H1 (cell line): ENCODE measurements around the gene SLC31A2. TPM values are rescaled to one million over a fixed set of nuclear protein-coding genes. Genes with fewer than 3 reads are reported as not detected.

Experiments used
- CTCF ChIA-PET: fragments of 300-600 bp; sonication (Branson Sonifier 250); formaldehyde crosslinking; loops from one replicate; lab custom pipeline; 2021; ENCODE audit not compliant: partially characterized antibody; lab: Charles Lee
- POLR2A ChIA-PET: fragments of 300-600 bp; sonication (Branson Sonifier 250); formaldehyde crosslinking; loops from one replicate; lab custom pipeline; 2021; ENCODE audit warnings: inconsistent platforms; ENCODE audit not compliant: partially characterized antibody; lab: Charles Lee
- DNase-seq, 2 experiments: peaks; one replicate each; pipeline versions ENCODE4 v3.0.0 to v3.0.0-alpha.2; 2010 to 2022; ENCODE audit warnings: low spot score in 2 of 2, low read depth in 1 of 2, mixed read lengths in 1 of 2
- FAIRE-seq: peaks from 2 replicates; lab custom pipeline; 2011; peaks lifted over from hg19 to GRCh38; lab: Jason Lieb, UNC
- H2AFZ ChIP-seq: 2 replicates; pipeline ENCODE4 v1.8.1; 2012; ENCODE audit warnings: low read length, inconsistent platforms
- H2AK5ac ChIP-seq: 2 replicates; pipeline ENCODE4 v1.6.1; 2013; ENCODE audit warnings: low read depth, low read length
- H2BK120ac ChIP-seq: replicated peaks from 2 replicates; pipeline ENCODE3; 2013; ENCODE audit warnings: low read depth, low read length, inconsistent platforms
- H2BK12ac ChIP-seq: 2 replicates; pipeline ENCODE4 v1.6.1; 2013; ENCODE audit warnings: low read depth, low read length
- H2BK15ac ChIP-seq: 2 replicates; pipeline ENCODE4 v1.6.1; 2013; ENCODE audit warnings: low read length
- H2BK20ac ChIP-seq: 2 replicates; pipeline ENCODE4 v1.6.1; 2013; ENCODE audit warnings: low read length
- H2BK5ac ChIP-seq: 2 replicates; pipeline ENCODE4 v1.6.1; 2013; ENCODE audit warnings: low read depth, low read length
- H3K14ac ChIP-seq: 2 replicates; pipeline ENCODE4 v1.6.1; 2013; ENCODE audit warnings: inconsistent platforms; ENCODE audit not compliant: insufficient read length
- H3K18ac ChIP-seq: 2 replicates; pipeline ENCODE4 v1.6.1; 2013; ENCODE audit warnings: low read length; ENCODE audit errors: extremely low read depth
- H3K23ac ChIP-seq: 2 replicates; pipeline ENCODE4 v1.6.1; 2013; ENCODE audit warnings: inconsistent platforms; ENCODE audit not compliant: insufficient read length
- H3K23me2 ChIP-seq: 2 replicates; pipeline ENCODE4 v1.6.1; 2013; ENCODE audit warnings: low read depth, low read length
- H3K27ac ChIP-seq: 2 replicates; pipeline ENCODE4 v1.6.1; 2011; ENCODE audit warnings: low read depth, low read length, inconsistent platforms
- H3K27me3 ChIP-seq, 4 experiments: replicated peaks in 1 of 4; 1 replicate in 1 of 4; 2 replicates in 3 of 4; pipeline versions ENCODE4 v1.6.1 to v1.8.1; 2011 to 2013; ENCODE audit warnings: low read length in 3 of 4, mild to moderate bottlenecking in 3 of 4, inconsistent platforms in 2 of 4, mixed read lengths in 2 of 4, moderate library complexity in 1 of 4; ENCODE audit not compliant: control insufficient read depth in 3 of 4, insufficient read depth in 3 of 4; ENCODE audit errors: extremely low read depth in 1 of 4
- H3K36me3 ChIP-seq, 4 experiments: 2 replicates each; pipeline versions ENCODE4 v1.6.1 to v1.8.1; 2011 to 2013; ENCODE audit warnings: mild to moderate bottlenecking in 4 of 4, low read length in 3 of 4, moderate library complexity in 2 of 4, control low read depth in 1 of 4, inconsistent platforms in 1 of 4; ENCODE audit not compliant: insufficient read depth in 4 of 4, control insufficient read depth in 2 of 4
- H3K4ac ChIP-seq: replicated peaks from 2 replicates; pipeline ENCODE3; 2013; ENCODE audit warnings: low read length, low read depth, mixed read lengths, inconsistent platforms; ENCODE audit not compliant: insufficient read length
- H3K4me1 ChIP-seq, 4 experiments: replicated peaks in 1 of 4; 1 replicate in 1 of 4; 2 replicates in 3 of 4; pipeline versions ENCODE4 v1.6.1 to v1.8.1; 2011 to 2013; ENCODE audit warnings: low read length in 3 of 4, inconsistent platforms in 2 of 4, mixed read lengths in 1 of 4; ENCODE audit not compliant: insufficient read depth in 4 of 4, control insufficient read depth in 3 of 4
- H3K4me2 ChIP-seq, 2 experiments: 2 replicates each; pipeline versions ENCODE4 v1.6.1 to v1.8.1; 2011 to 2013; ENCODE audit warnings: low read depth in 2 of 2, low read length in 2 of 2, control low read depth in 1 of 2, inconsistent platforms in 1 of 2, mild to moderate bottlenecking in 1 of 2; ENCODE audit not compliant: insufficient read depth in 1 of 2
- H3K4me3 ChIP-seq, 4 experiments: fragments of 200-600, 300-600 bp in 1 of 4; sonication (generic), shearing (Covaris generic), sonication (Bioruptor Twin) in 1 of 4; 2 replicates each; pipeline versions ENCODE4 v1.5.1 to v1.8.1; 2011 to 2016; ENCODE audit warnings: low read length in 4 of 4, low read depth in 3 of 4, control low read depth in 2 of 4, inconsistent platforms in 2 of 4, mild to moderate bottlenecking in 2 of 4, mixed read lengths in 1 of 4, moderate library complexity in 1 of 4; ENCODE audit not compliant: insufficient read depth in 2 of 4; ENCODE audit errors: extremely low read depth in 1 of 4
- H3K56ac ChIP-seq: replicated peaks from 2 replicates; pipeline ENCODE3; 2013; ENCODE audit warnings: low read depth, mild to moderate bottlenecking, mixed read lengths, low read length, inconsistent platforms; ENCODE audit not compliant: insufficient read length
- H3K79me1 ChIP-seq: 2 replicates; pipeline ENCODE4 v1.6.1; 2013; ENCODE audit warnings: low read depth, low read length, control low read depth
- H3K79me2 ChIP-seq, 2 experiments: 2 replicates each; pipeline versions ENCODE4 v1.6.1 to v1.8.1; 2012 to 2013; ENCODE audit warnings: low read length in 2 of 2, mild to moderate bottlenecking in 2 of 2, inconsistent platforms in 1 of 2; ENCODE audit not compliant: insufficient read depth in 2 of 2, control insufficient read depth in 1 of 2
- H3K9ac ChIP-seq, 4 experiments: replicated peaks in 1 of 4; 1 replicate in 1 of 4; 2 replicates in 3 of 4; pipeline versions ENCODE4 v1.6.1 to v1.8.1; 2011 to 2013; ENCODE audit warnings: low read depth in 3 of 4, low read length in 3 of 4, control low read depth in 2 of 4, mild to moderate bottlenecking in 2 of 4, moderate library complexity in 2 of 4, inconsistent platforms in 1 of 4; ENCODE audit errors: extremely low read depth in 1 of 4
- H3K9me3 ChIP-seq, 2 experiments: 2 replicates each; pipeline versions ENCODE4 v1.6.1 to v1.8.1; 2012 to 2013; ENCODE audit warnings: mild to moderate bottlenecking in 2 of 2, moderate library complexity in 2 of 2, control low read depth in 1 of 2, inconsistent platforms in 1 of 2, low read depth in 1 of 2, low read length in 1 of 2, mixed read lengths in 1 of 2; ENCODE audit not compliant: insufficient read depth in 2 of 2
- H4K20me1 ChIP-seq, 2 experiments: replicated peaks in 1 of 2; 2 replicates each; pipeline versions ENCODE3 to v1.8.1; 2011 to 2013; ENCODE audit warnings: inconsistent platforms in 2 of 2, low read length in 2 of 2, mild to moderate bottlenecking in 1 of 2; ENCODE audit not compliant: insufficient read depth in 2 of 2, control insufficient read depth in 1 of 2
- H4K5ac ChIP-seq: 2 replicates; pipeline ENCODE4 v1.6.1; 2013; ENCODE audit warnings: low read length, low read depth, mixed read lengths, inconsistent platforms; ENCODE audit not compliant: insufficient read length
- H4K8ac ChIP-seq: 2 replicates; pipeline ENCODE4 v1.8.0; 2013; ENCODE audit warnings: mild to moderate bottlenecking, moderate library complexity, low read length, inconsistent platforms; ENCODE audit not compliant: insufficient read depth; ENCODE audit errors: extremely low read depth
- H4K91ac ChIP-seq: replicated peaks from 2 replicates; pipeline ENCODE3; 2013; ENCODE audit warnings: low read length, mixed read lengths, inconsistent platforms; ENCODE audit not compliant: insufficient read length
- ASH2L ChIP-seq: fragments of 200-600, 300-600 bp; sonication (generic); IDR thresholded peaks from one replicate; pipeline ENCODE4 v1.7.1; 2017; ENCODE audit warnings: low read length
- CBX8 ChIP-seq: fragments of 300-800, 300-1000 bp; sonication (generic); IDR thresholded peaks from 2 replicates; pipeline ENCODE4 v1.7.1; 2016; ENCODE audit warnings: low read depth, low read length, borderline replicate concordance
- CEBPB ChIP-seq: IDR thresholded peaks from 2 replicates; pipeline ENCODE4 v1.6.1; 2012; ENCODE audit warnings: low read depth, low read length
- CHD2 ChIP-seq: IDR thresholded peaks from 2 replicates; pipeline ENCODE4 v1.6.1; 2012; ENCODE audit warnings: low read length, improper control_type of control experiment
- EGR1 ChIP-seq: IDR thresholded peaks from 2 replicates; pipeline ENCODE4 v1.6.1; 2011; ENCODE audit warnings: low read depth, low read length, borderline replicate concordance
- EZH2 ChIP-seq: fragments of 200-600 bp; sonication (generic); IDR thresholded peaks from 2 replicates; pipeline ENCODE4 v1.7.1; 2012; ENCODE audit warnings: low read depth, mild to moderate bottlenecking, moderate library complexity, low read length, inconsistent platforms; ENCODE audit not compliant: severe bottlenecking
- NRF1 ChIP-seq: IDR thresholded peaks from 2 replicates; pipeline ENCODE4 v1.6.1; 2011; ENCODE audit warnings: mild to moderate bottlenecking, low read depth, low read length, improper control_type of control experiment
- POLR2A ChIP-seq, 2 experiments: IDR thresholded peaks; 1 replicate in 1 of 2; 2 replicates in 1 of 2; pipeline ENCODE4 v1.6.1; 2011; ENCODE audit warnings: low read depth in 2 of 2, low read length in 2 of 2, mild to moderate bottlenecking in 2 of 2; ENCODE audit errors: control extremely low read depth in 1 of 2
- RAD21 ChIP-seq, 2 experiments: IDR thresholded peaks in 1 of 2; conservative IDR thresholded peaks in 1 of 2; 2 replicates each; pipeline ENCODE4 v1.6.1; 2011; ENCODE audit warnings: low read depth in 2 of 2, low read length in 2 of 2, improper control_type of control experiment in 1 of 2, inconsistent platforms in 1 of 2, mild to moderate bottlenecking in 1 of 2, moderate library complexity in 1 of 2
- RNF2 ChIP-seq: fragments of 200-900, 300-1000 bp; sonication (generic); IDR thresholded peaks from 2 replicates; pipeline ENCODE4 v1.7.1; 2016; ENCODE audit warnings: borderline replicate concordance, low read depth, mild to moderate bottlenecking, antibody characterized with exemption, low read length; ENCODE audit not compliant: poor library complexity, severe bottlenecking; ENCODE audit errors: missing control alignments
- SAP30 ChIP-seq: fragments of 300-600 bp; sonication (generic); IDR thresholded peaks from 2 replicates; pipeline ENCODE4 v1.7.1; 2012; ENCODE audit warnings: low read length, moderate library complexity, mild to moderate bottlenecking, inconsistent platforms; ENCODE audit not compliant: insufficient read depth, insufficient replicate concordance
- SIN3A ChIP-seq, 2 experiments: IDR thresholded peaks in 1 of 2; conservative IDR thresholded peaks in 1 of 2; 2 replicates each; pipeline ENCODE4 v1.6.1; 2011 to 2012; ENCODE audit warnings: low read length in 2 of 2, improper control_type of control experiment in 1 of 2, low read depth in 1 of 2, mild to moderate bottlenecking in 1 of 2
- SIX5 ChIP-seq: IDR thresholded peaks from 2 replicates; pipeline ENCODE4 v1.6.1; 2011; ENCODE audit warnings: mild to moderate bottlenecking, low read depth, low read length
- TCF12 ChIP-seq: IDR thresholded peaks from 2 replicates; pipeline ENCODE4 v1.6.1; 2011; ENCODE audit warnings: low read depth, mild to moderate bottlenecking, low read length
- TEAD4 ChIP-seq: IDR thresholded peaks from 2 replicates; pipeline ENCODE4 v1.6.1; 2012; ENCODE audit warnings: low read depth, low read length, inconsistent platforms, mixed read lengths
- YY1 ChIP-seq: IDR thresholded peaks from 2 replicates; pipeline ENCODE4 v1.6.1; 2011; ENCODE audit warnings: low read depth, mild to moderate bottlenecking, low read length
- polyA plus RNA-seq, 7 experiments: library from polyadenylated mRNA; depleted of rRNA in 3 of 7; stranded (reverse) in 5 of 7; unstranded in 2 of 7; fragments of >200 nt in 5 of 7; fragments of 200-250 nt in 2 of 7; gene quantifications; 1 replicate in 5 of 7; 2 replicates in 1 of 7; 4 replicates in 1 of 7; pipeline versions ENCODE4 v1.2.1 to v1.2.3, GENCODE V29; 2011 to 2013; ENCODE audit warnings: missing spikeins in 2 of 7, mixed read lengths in 2 of 7
- total RNA-seq: library from RNA; stranded (reverse); fragmentation: NEBNext Ultra II Directional; extraction: Animal tissue kit (Norgen Biotek cat#: 25700); gene quantifications from 2 replicates; pipeline ENCODE4 v1.2.1, GENCODE V29; 2021

The SLC31A2 gene
- total and polyA plus RNA-seq, 2 of the 8 experiments (the other 6 are each of a cell fraction or from before 2014, with no cell fraction given): 2.0 to 2.9 TPM

DNA sequence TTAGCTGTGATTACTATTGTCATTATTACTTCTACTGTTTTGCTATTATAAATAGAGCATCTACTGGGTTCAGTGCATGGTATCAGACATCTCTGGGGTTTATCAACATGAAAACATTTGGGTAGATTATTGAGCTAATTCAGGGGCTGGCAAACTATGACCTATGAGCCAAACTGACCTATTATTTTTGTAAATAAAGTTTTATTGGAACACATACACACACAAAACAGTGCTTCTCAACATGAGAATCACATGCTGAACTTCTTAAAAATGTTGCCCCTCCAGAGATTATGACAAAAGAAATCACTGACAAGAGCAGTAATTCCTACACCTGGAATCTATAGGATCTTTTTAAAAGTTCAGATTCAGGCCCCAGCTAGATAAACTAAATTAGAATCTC lies 30.4 kb downstream of the SLC31A2 start:
- Histone ChIP-seq H3K23me2 (no peaks in the 10 kb centered on the region), H3K36me3 (peaks cover 2 to 49% (median 33%) of the 10 kb centered on the region in 4 experiments; a peak in 6 of 8 replicates), H4K20me1 (no peaks in the 10 kb centered on the region), H2BK120ac (no peak overlapping the region), H3K4ac (no peak overlapping the region), H3K4me3 (no peak overlapping the region), H4K8ac (no peak overlapping the region), H3K9ac (no peak overlapping the region), H3K18ac (no peak overlapping the region), H2BK5ac (no peak overlapping the region), H2BK15ac (no peak overlapping the region), H3K9me3 (no peaks in the 10 kb centered on the region), H3K79me1 (no peaks in the 10 kb centered on the region), H3K4me2 (no peak overlapping the region), H3K27me3 (no peaks in the 10 kb centered on the region), H2AFZ (no peak overlapping the region), H4K91ac (no peak overlapping the region), H3K23ac (no peak overlapping the region), H3K14ac (no peak overlapping the region), H3K27ac (no peak overlapping the region), H2BK20ac (no peak overlapping the region), H2BK12ac (no peak overlapping the region), H4K5ac (no peak overlapping the region), H3K79me2 (no peaks in the 10 kb centered on the region), H3K56ac (no peak overlapping the region), H3K4me1 (no peaks in the 10 kb centered on the region), H2AK5ac (no peak overlapping the region)
- FAIRE-seq (no peak), DNase-seq (no peak)
- ChIA-PET CTCF (interaction anchor here (0.6 to 1.2 kb wide), 2 partner anchors 19 to 72 kb away, joined by 3 to 5 read pairs; no protein-coding TSS in a partner anchor), POLR2A (no interaction called here)
- no peak for TF ChIP-seq EGR1
- no peak for TF ChIP-seq YY1
- no peak for TF ChIP-seq TCF12
- no peak for TF ChIP-seq CHD2
- TF ChIP-seq ASH2L: no peak
- no peak for TF ChIP-seq CEBPB
- no peak for TF ChIP-seq RAD21 (IDR thresholded peaks at IDR 0.05 in 1 of 2, conservative IDR thresholded peaks at IDR 0.05 in 1 of 2; ENCODE audit: low read depth in 2 of 2, low read length in 2 of 2)
- TF ChIP-seq TEAD4: no peak
- no peak for TF ChIP-seq POLR2A (IDR thresholded peaks at IDR 0.05; ENCODE audit: control extremely low read depth in 1 of 2, low read depth in 2 of 2, low read length in 2 of 2)
- no peak for TF ChIP-seq SIX5
- TF ChIP-seq CBX8: no peak
- TF ChIP-seq SAP30: no peak
- no peak for TF ChIP-seq NRF1
- TF ChIP-seq SIN3A (conservative IDR thresholded peaks at IDR 0.05 in 1 of 2, IDR thresholded peaks at IDR 0.05 in 1 of 2; ENCODE audit: low read depth in 1 of 2, low read length in 2 of 2): no peak
- no peak for TF ChIP-seq RNF2
- TF ChIP-seq EZH2: no peak
